ENCODE measurements around the gene OPRD1.

- TF ChIP-seq CTCF (IDR thresholded peaks at IDR 0.05) (no peak), POLR2A (IDR thresholded peaks at IDR 0.05) (no peak)
These were observed 97.2 kb downstream of the OPRD1 start for GRCh38 chr1:28909198-28909597.
